Skin of body (tissue), 2 donors: Measurements from ENCODE around the gene TDRD3. TPM values are rescaled to one million over a fixed set of nuclear protein-coding genes. Genes with fewer than 3 reads are reported as not detected.
A peak's percentile ranks its signal among the peaks of the same experiment; 100 is the strongest.

Source experiments
- DNase-seq: peaks from one replicate; lab custom pipeline; 2025; lab: John Stamatoyannopoulos, UW
- total RNA-seq: library from RNA; depleted of rRNA; stranded (reverse); fragments of >200 nt; gene quantifications from one replicate; pipeline ENCODE4 v1.2.3, GENCODE V29; 2014

Gene TDRD3
- total RNA-seq, 1 donor from 2014 or later, result 47.2 TPM

- DNase-seq, result no peak
These were observed 175.2 kb downstream of the TDRD3 start for GRCh38 chr13:60572003-60572798.

GRCh38 chr13:60572855-60573254 is 175.8 kb downstream of the TDRD3 start:
- no peak for DNase-seq

GRCh38 chr13:60574735-60575134 is 177.7 kb downstream of the TDRD3 start:
- DNase-seq, result no peak

GRCh38 chr13:60575142-60575541 is 178.1 kb downstream of the TDRD3 start:
- DNase-seq, result no peak

GRCh38 chr13:60577761-60578160 is 180.7 kb downstream of the TDRD3 start:
- no peak for DNase-seq

GRCh38 chr13:60583196-60583888 is 186.3 kb downstream of the TDRD3 start:
- peak; percentile 64 for DNase-seq

GRCh38 chr13:60583911-60584753 is 187.1 kb downstream of the TDRD3 start:
- peak; percentile 0 for DNase-seq

- DNase-seq, result no peak
These were observed 188.0 kb downstream of the TDRD3 start for GRCh38 chr13:60584976-60585375.

- DNase-seq, result peak; percentile 3
These were observed 194.1 kb downstream of the TDRD3 start for GRCh38 chr13:60590800-60591747.

GRCh38 chr13:60603049-60603448 is 206.0 kb downstream of the TDRD3 start:
- DNase-seq, result no peak

- DNase-seq, result no peak
These were observed 207.0 kb downstream of the TDRD3 start for GRCh38 chr13:60604058-60604457.

- DNase-seq, result no peak
These were observed 211.9 kb downstream of the TDRD3 start for GRCh38 chr13:60608954-60609353.

GRCh38 chr13:60611523-60611922 is 214.5 kb downstream of the TDRD3 start:
- no peak for DNase-seq

GRCh38 chr13:60612593-60612992 is 215.6 kb downstream of the TDRD3 start:
- no peak for DNase-seq

GRCh38 chr13:60613080-60613479 is 216.1 kb downstream of the TDRD3 start:
- DNase-seq, result no peak

- no peak for DNase-seq
These were observed 221.1 kb downstream of the TDRD3 start for GRCh38 chr13:60617991-60618733.

GRCh38 chr13:60619461-60619860 is 222.4 kb downstream of the TDRD3 start:
- DNase-seq, result no peak

GRCh38 chr13:60620611-60621395 is 223.8 kb downstream of the TDRD3 start:
- DNase-seq, result no peak

GRCh38 chr13:60623151-60623550 is 226.1 kb downstream of the TDRD3 start:
- DNase-seq, result no peak
